PC-3 (cell line): ENCODE measurements around the gene ZBTB7C. TPM values are rescaled to one million over a fixed set of nuclear protein-coding genes. Genes with fewer than 3 reads are reported as not detected.

ENCODE experiments used
- ATAC-seq: fragments of 200-7000 bp; cut with Tn5 transposase; 2 replicates; pipeline ENCODE4 v1.9.1; 2020; ENCODE audit warnings: mild to moderate bottlenecking, moderate library complexity
- BruUV-seq: library from RNA; stranded (reverse); fragments of 400-500 nt; replicated peaks from 2 replicates; lab custom pipeline; 2021; lab: Mats Ljungman, UMichigan
- CTCF ChIA-PET: fragments of 300-600 bp; sonication (Branson Sonifier 250); formaldehyde crosslinking; loops from one replicate; lab custom pipeline; 2022; ENCODE audit warnings: antibody characterized with exemption; lab: Charles Lee
- POLR2A ChIA-PET: fragments of 300-600 bp; sonication (Branson Sonifier 250); formaldehyde crosslinking; loops from one replicate; lab custom pipeline; 2022; ENCODE audit warnings: antibody characterized with exemption; ENCODE audit not compliant: unreplicated experiment; lab: Charles Lee
- DNase-seq: peaks from one replicate; pipeline ENCODE4 v3.0.0-alpha.2; 2015
- H2AFZ ChIP-seq: fragments of 300-600 bp; sonication (generic); 2 replicates; pipeline ENCODE4 v1.6.0; 2016; ENCODE audit warnings: antibody characterized with exemption, low read length
- H3F3A ChIP-seq: fragments of 300-600 bp; sonication (generic); one replicate; pipeline ENCODE4 v1.6.0; 2017; ENCODE audit warnings: antibody characterized with exemption, low read length, control low read depth, mild to moderate bottlenecking; ENCODE audit not compliant: unreplicated experiment
- H3K27ac ChIP-seq: fragments of 300-600 bp; sonication (generic); 2 replicates; pipeline ENCODE4 v1.5.1; 2016; ENCODE audit warnings: mild to moderate bottlenecking, low read length
- H3K27me3 ChIP-seq: fragments of 300-600 bp; sonication (generic); 2 replicates; pipeline ENCODE4 v1.6.1; 2016; ENCODE audit warnings: low read length, mixed read lengths
- H3K36me3 ChIP-seq: fragments of 300-600 bp; sonication (generic); 2 replicates; pipeline ENCODE4 v1.6.1; 2016; ENCODE audit warnings: low read depth, mixed run types, low read length, mixed read lengths
- H3K4me1 ChIP-seq: fragments of 300-600 bp; sonication (generic); 2 replicates; pipeline ENCODE4 v1.5.1; 2016; ENCODE audit warnings: low read length; ENCODE audit not compliant: insufficient read depth
- H3K4me2 ChIP-seq: fragments of 300-600 bp; sonication (generic); 2 replicates; pipeline ENCODE4 v1.6.0; 2016; ENCODE audit warnings: low read length
- H3K4me3 ChIP-seq: fragments of 300-600 bp; sonication (generic); 2 replicates; pipeline ENCODE4 v1.5.1; 2016; ENCODE audit warnings: mild to moderate bottlenecking, low read length, mixed read lengths
- H3K79me2 ChIP-seq: fragments of 300-600 bp; sonication (generic); 2 replicates; pipeline ENCODE4 v1.6.1; 2017; ENCODE audit warnings: low read length, mixed read lengths
- H3K9ac ChIP-seq: fragments of 300-600 bp; sonication (generic); 2 replicates; pipeline ENCODE4 v1.6.0; 2016; ENCODE audit warnings: mild to moderate bottlenecking, low read length
- H3K9me2 ChIP-seq: fragments of 300-600 bp; sonication (generic); replicated peaks from 2 replicates; pipeline ENCODE4 v1.6.1; 2016; ENCODE audit warnings: mixed run types, low read length, mixed read lengths
- H3K9me3 ChIP-seq: fragments of 300-600 bp; sonication (generic); 2 replicates; pipeline ENCODE4 v1.6.1; 2016; ENCODE audit warnings: low read length, mixed read lengths
- H4K20me1 ChIP-seq: fragments of 300-600 bp; sonication (generic); 2 replicates; pipeline ENCODE4 v1.6.1; 2016; ENCODE audit warnings: low read length, mixed read lengths
- EZH2 ChIP-seq: fragments of 300-600 bp; sonication (generic); IDR thresholded peaks from one replicate; pipeline ENCODE4 v1.6.1; 2017; ENCODE audit warnings: antibody characterized with exemption, mild to moderate bottlenecking, low read length; ENCODE audit not compliant: unreplicated experiment
- EZH2phosphoT487 ChIP-seq: fragments of 300-600 bp; sonication (generic); IDR thresholded peaks from 2 replicates; pipeline ENCODE4 v1.6.1; 2018; ENCODE audit warnings: mild to moderate bottlenecking, antibody characterized with exemption, low read length, borderline replicate concordance
- intact Hi-C: fragments of 100-400 bp; cut with micrococcal nuclease; formaldehyde crosslinking; loops from 2 replicates; pipeline ENCODE4 v1.9.0; 2023
- total RNA-seq: library from RNA; depleted of rRNA; stranded (reverse); fragments of >200 nt; gene quantifications from 2 replicates; pipeline ENCODE4 v1.2.3, GENCODE V29; 2014
- TF ChIP-seq, protein P1 (sequence below): fragments of 300-600 bp; sonication (generic); conservative IDR thresholded peaks from 2 replicates; pipeline ENCODE4 v1.5.1; 2017; ENCODE audit warnings: antibody characterized with exemption, low read depth, mild to moderate bottlenecking, low read length

The ZBTB7C gene
- total RNA-seq, 1 experiment from 2014 or later = 1.3 TPM

DNA sequence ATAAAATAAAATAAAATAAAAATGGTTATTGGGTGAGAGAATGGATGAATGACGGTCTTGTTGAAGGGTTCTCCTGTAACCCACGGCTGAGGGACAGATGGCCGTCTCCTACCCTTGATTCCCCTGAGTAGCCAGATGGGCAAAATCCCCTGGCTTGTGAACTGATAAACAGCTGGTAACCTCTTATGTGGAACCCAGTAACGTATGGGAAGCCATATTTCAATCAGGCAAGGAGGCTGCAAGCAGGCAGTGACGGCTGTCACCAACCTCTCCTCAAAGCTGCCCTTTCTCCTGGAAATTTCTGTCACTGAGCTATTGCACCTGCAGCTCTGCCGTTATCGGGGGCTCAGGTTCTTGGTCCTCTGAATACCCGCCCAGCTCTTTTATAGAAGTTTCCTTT lies 313.5 kb downstream of the ZBTB7C start:
- no peak overlapping the region for H2AFZ ChIP-seq
- H3K9me2 ChIP-seq = no peaks in the 10 kb centered on the region
- H3K36me3 ChIP-seq = no peaks in the 10 kb centered on the region
- TF ChIP-seq EZH2phosphoT487 (no peak), EZH2 (no peak)
- TF ChIP-seq, protein P1, sequence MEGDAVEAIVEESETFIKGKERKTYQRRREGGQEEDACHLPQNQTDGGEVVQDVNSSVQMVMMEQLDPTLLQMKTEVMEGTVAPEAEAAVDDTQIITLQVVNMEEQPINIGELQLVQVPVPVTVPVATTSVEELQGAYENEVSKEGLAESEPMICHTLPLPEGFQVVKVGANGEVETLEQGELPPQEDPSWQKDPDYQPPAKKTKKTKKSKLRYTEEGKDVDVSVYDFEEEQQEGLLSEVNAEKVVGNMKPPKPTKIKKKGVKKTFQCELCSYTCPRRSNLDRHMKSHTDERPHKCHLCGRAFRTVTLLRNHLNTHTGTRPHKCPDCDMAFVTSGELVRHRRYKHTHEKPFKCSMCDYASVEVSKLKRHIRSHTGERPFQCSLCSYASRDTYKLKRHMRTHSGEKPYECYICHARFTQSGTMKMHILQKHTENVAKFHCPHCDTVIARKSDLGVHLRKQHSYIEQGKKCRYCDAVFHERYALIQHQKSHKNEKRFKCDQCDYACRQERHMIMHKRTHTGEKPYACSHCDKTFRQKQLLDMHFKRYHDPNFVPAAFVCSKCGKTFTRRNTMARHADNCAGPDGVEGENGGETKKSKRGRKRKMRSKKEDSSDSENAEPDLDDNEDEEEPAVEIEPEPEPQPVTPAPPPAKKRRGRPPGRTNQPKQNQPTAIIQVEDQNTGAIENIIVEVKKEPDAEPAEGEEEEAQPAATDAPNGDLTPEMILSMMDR = no peak
- DNase-seq (no peak), ATAC-seq (no peak)
- no peaks in the 10 kb centered on the region for H3K9me3 ChIP-seq
- no peaks in the 10 kb centered on the region for H3F3A ChIP-seq
- no peaks in the 10 kb centered on the region for H3K27me3 ChIP-seq
- no peak overlapping the region for H3K27ac ChIP-seq
- intact Hi-C loops = no loop called here
- no TSS peak for BruUV-seq
- ChIA-PET POLR2A (no interaction called here), CTCF (no interaction called here)
- no peaks in the 10 kb centered on the region for H4K20me1 ChIP-seq
- H3K79me2 ChIP-seq = no peaks in the 10 kb centered on the region
- H3K4me2 ChIP-seq = no peak overlapping the region
- no peak overlapping the region for H3K4me3 ChIP-seq
- no peaks in the 10 kb centered on the region for H3K4me1 ChIP-seq
- H3K9ac ChIP-seq = no peak overlapping the region

DNA sequence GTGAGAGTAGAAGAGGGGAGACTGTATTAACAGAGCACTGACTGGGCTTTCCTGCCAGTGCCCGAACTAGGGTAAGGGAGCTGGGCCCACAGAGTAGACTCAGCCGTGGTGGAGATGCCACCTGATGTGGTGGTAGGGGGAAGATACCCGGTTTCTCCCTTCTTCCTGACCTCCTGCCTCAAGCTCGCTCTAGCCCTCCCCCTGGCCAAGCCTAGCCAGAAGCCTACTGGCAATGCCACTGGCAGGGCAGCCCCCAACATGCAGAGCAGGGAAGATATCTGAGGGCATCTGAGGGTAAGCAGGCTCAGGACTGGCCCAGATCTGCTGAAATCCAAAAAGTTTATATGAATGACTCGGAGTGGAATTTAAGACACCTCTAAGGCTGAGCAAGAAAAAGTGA lies 316.1 kb downstream of the ZBTB7C start:
- H3K79me2 ChIP-seq = no peaks in the 10 kb centered on the region
- no peaks in the 10 kb centered on the region for H3K9me2 ChIP-seq
- H3K27ac ChIP-seq = no peak overlapping the region
- ATAC-seq (no peak), DNase-seq (no peak)
- no peak overlapping the region for H2AFZ ChIP-seq
- CTCF ChIA-PET = no interaction called here
- H3K9me3 ChIP-seq = no peaks in the 10 kb centered on the region
- POLR2A ChIA-PET = no interaction called here
- H3F3A ChIP-seq = no peaks in the 10 kb centered on the region
- no peaks in the 10 kb centered on the region for H3K4me1 ChIP-seq
- H4K20me1 ChIP-seq = no peaks in the 10 kb centered on the region
- no peaks in the 10 kb centered on the region for H3K36me3 ChIP-seq
- no peaks in the 10 kb centered on the region for H3K27me3 ChIP-seq
- no peak overlapping the region for H3K4me2 ChIP-seq
- intact Hi-C loops = no loop called here
- no peak overlapping the region for H3K9ac ChIP-seq
- BruUV-seq = no TSS peak
- H3K4me3 ChIP-seq = no peak overlapping the region
- TF ChIP-seq EZH2 (no peak), EZH2phosphoT487 (no peak)
- TF ChIP-seq, protein P1 = no peak

DNA sequence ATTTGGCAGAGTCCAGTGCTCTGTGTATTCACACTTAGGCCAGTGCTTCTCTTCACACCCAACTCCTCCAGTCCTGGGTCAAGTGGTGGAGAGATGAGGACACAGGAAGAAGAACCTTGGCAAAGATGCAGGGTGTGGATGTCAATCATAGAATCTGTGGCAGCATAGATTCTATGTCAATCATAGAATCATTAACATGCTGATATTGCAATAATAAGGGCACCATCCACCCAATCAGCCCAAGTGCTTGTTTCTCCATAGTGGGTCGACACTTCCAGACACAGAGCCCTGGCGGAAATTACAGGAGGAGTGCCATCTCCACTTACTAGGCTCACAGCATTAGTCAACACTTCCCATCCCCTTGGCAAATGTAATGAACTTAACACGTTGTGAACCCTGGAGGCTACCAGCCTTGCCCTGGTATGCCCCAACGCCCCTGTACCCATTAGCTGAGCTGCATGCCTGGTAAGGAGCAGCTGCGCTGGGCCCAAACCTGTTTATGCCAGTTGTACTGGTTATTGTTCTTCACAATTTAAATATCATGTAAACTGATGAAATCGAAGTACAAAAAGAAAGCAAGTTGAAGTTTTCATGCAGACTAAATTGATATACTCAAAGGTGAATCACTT lies 317.2 kb downstream of the ZBTB7C start:
- no peak overlapping the region for H3K4me2 ChIP-seq
- intact Hi-C loops = no loop called here
- H3K9me2 ChIP-seq = no peaks in the 10 kb centered on the region
- no peaks in the 10 kb centered on the region for H3K36me3 ChIP-seq
- no peak overlapping the region for H3K27ac ChIP-seq
- H2AFZ ChIP-seq = no peak overlapping the region
- no peaks in the 10 kb centered on the region for H3K4me1 ChIP-seq
- H3K79me2 ChIP-seq = no peaks in the 10 kb centered on the region
- H4K20me1 ChIP-seq = no peaks in the 10 kb centered on the region
- ChIA-PET POLR2A (no interaction called here), CTCF (no interaction called here)
- DNase-seq (no peak), ATAC-seq (no peak)
- H3F3A ChIP-seq = no peaks in the 10 kb centered on the region
- TF ChIP-seq, protein P1 = no peak
- TF ChIP-seq EZH2 (no peak), EZH2phosphoT487 (no peak)
- no peaks in the 10 kb centered on the region for H3K9me3 ChIP-seq
- no peaks in the 10 kb centered on the region for H3K27me3 ChIP-seq
- H3K4me3 ChIP-seq = no peak overlapping the region
- no peak overlapping the region for H3K9ac ChIP-seq
- no TSS peak for BruUV-seq
